ENCODE measurements around the gene BSND. TPM values are rescaled to one million over a fixed set of nuclear protein-coding genes. Genes with fewer than 3 reads are reported as not detected.

The BSND gene
- total RNA-seq, 1 experiment from 2014 or later, result 0.17 TPM

GRCh38 chr1:54968551-54968950 is 30.2 kb upstream of the BSND start:
- H4K20me1 ChIP-seq (ENCODE audit: control insufficient read depth, insufficient read depth, insufficient read length), result no peaks in the 10 kb centered on the region
- H3K9me3 ChIP-seq (ENCODE audit: control insufficient read depth, low read depth, low read length), result no peaks in the 10 kb centered on the region
- no peak overlapping the region for H2BK120ac ChIP-seq (ENCODE audit: low read depth, low read length, poor library complexity, severe bottlenecking)
- no peaks in the 10 kb centered on the region; a peak in 1 of 7 replicates for H3K36me3 Mint-ChIP-seq (ENCODE audit: insufficient read depth in 1 of 3, low read depth in 3 of 3)
- peaks cover 14 to 31% of the 10 kb centered on the region in 2 experiments for H3K4me1 Mint-ChIP-seq
- H4K91ac ChIP-seq (ENCODE audit: insufficient read length, low read depth, low read length), result no peak overlapping the region
- no peaks in the 10 kb centered on the region for H3K79me2 ChIP-seq (ENCODE audit: insufficient read depth, low read length)
- no peak overlapping the region for H3K4me3 Mint-ChIP-seq
- H2BK20ac ChIP-seq (ENCODE audit: low read depth, low read length, poor library complexity, severe bottlenecking), result no peak overlapping the region
- no peak for DNase-seq
- H3T11ph ChIP-seq (ENCODE audit: low read length), result no peak overlapping the region
- H3K14ac ChIP-seq (ENCODE audit: insufficient read depth, low read length), result no peak overlapping the region
- no CpG with 5 or more reads among the region's 4 CpGs for WGBS (ENCODE audit: extremely low coverage, insufficient read length, low lambda C conversion rate)
- TF ChIP-seq CTCF (conservative IDR thresholded peaks at IDR 0.05), result no peak
- H3K18ac ChIP-seq (ENCODE audit: insufficient read length, low read depth, low read length), result no peak overlapping the region
- no peak overlapping the region for H4K8ac ChIP-seq (replicated peaks; ENCODE audit: insufficient read length, low read depth, low read length)
- no peak overlapping the region for H3K23ac ChIP-seq (ENCODE audit: insufficient read length, low read depth, low read length)
- peaks cover 7% of the 10 kb centered on the region for H3K27me3 Mint-ChIP-seq (ENCODE audit: low read depth)
- no peak overlapping the region for H3K27ac Mint-ChIP-seq
- H3K27me3 ChIP-seq (ENCODE audit: insufficient read depth, low read length), result no peaks in the 10 kb centered on the region
- H2AFZ ChIP-seq (ENCODE audit: low read length), result no peak overlapping the region
- H3K23me2 ChIP-seq (ENCODE audit: insufficient read length, low read depth, low read length, poor library complexity, severe bottlenecking), result no peaks in the 10 kb centered on the region
- H4K5ac ChIP-seq (ENCODE audit: insufficient read length, low read depth, low read length), result no peak overlapping the region
- H3K9me3 Mint-ChIP-seq, result no peaks in the 10 kb centered on the region; a peak in 1 of 5 replicates
- H3K4me2 ChIP-seq (ENCODE audit: insufficient read depth, insufficient read length, low read length), result no peak overlapping the region
- H3K9ac ChIP-seq (ENCODE audit: extremely low read depth, insufficient read length, low read length), result no peak overlapping the region
- H3K27ac ChIP-seq (ENCODE audit: insufficient read length, low read depth, low read length), result no peak overlapping the region
- no peak overlapping the region for H2BK15ac ChIP-seq (ENCODE audit: low read depth, low read length)
- H2AK5ac ChIP-seq (ENCODE audit: insufficient read length, low read length), result no peak overlapping the region
- H3K4me1 ChIP-seq (ENCODE audit: insufficient read depth, low read length), result 0 out of 2 replicates have a peak, but pooled peaks cover under 1% of the 10 kb centered on the region
- H2BK12ac ChIP-seq (ENCODE audit: insufficient read length, low read depth, low read length), result no peak overlapping the region
- no peaks in the 10 kb centered on the region for H3K79me1 ChIP-seq (ENCODE audit: insufficient read depth, low read depth, low read length, poor library complexity, severe bottlenecking)
- no peak overlapping the region for H3K56ac ChIP-seq (ENCODE audit: insufficient read length, low read depth, low read length)
- H3K4ac ChIP-seq (ENCODE audit: low read depth, low read length), result no peak overlapping the region
- H2BK5ac ChIP-seq (ENCODE audit: insufficient read length, low read length), result no peak overlapping the region
